HG02870 (cell line): ENCODE results near the gene TRIM72.
"Not testable (repeated sequence)": the region's sequence is repeated elsewhere in the genome, so short reads cannot be mapped to it uniquely, and the experiment has no call there.

ENCODE experiments used
- ATAC-seq: cut with Tn5 transposase; IDR thresholded peaks from one replicate; pipeline ENCODE4 v1.9.1; 2021; ENCODE audit warnings: mild to moderate bottlenecking, moderate library complexity; ENCODE audit not compliant: unreplicated experiment

The TRIM72 gene

GRCh38 chr16:31213877-31214707 is at the start of gene TRIM72:
Gene TRIM72, plus strand, starts transcription at chr16:31214119. Its CDS starts 620 bp downstream, at chr16:31214739.
- ATAC-seq, result no peak

DNA sequence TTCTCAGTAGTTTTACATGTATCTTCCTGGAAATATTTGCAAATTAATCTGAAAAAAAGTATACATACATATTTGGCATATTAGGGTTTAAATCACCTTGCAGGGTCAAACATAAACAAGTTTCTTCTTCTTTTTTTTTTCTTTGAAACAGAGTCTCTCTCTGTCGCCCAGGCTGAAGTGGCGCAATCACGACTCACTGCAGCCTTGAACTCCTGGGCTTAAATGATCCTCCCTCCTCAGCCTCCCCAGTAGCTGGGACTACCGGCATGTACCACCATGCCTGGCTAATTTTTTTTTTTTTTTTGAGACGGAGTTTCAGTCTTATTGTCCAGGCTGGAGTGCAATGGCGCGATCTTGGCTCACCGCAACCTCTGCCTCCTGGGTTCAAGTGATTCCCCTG is 46.6 kb upstream of the TRIM72 start:
- no peak for ATAC-seq

DNA sequence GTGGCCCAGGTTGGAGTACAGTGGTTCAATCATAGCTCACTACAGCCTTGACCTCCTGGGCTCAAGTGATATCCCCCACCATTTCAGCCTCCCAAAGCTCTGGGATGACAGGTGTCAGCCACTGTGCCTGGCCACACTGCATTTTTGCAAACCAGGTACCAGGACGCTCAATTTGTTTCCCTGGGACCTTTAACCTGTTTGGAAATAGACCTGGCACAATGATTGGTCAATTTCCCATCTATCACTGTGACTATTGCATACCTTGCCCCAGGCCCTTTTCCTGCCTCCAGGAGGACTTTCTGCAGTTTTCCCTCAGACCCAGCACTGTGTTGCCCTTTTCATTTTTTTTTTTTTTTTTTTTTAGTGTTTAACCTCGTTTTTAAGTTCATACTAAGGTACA is 45.1 kb upstream of the TRIM72 start:
- ATAC-seq, result no peak

DNA sequence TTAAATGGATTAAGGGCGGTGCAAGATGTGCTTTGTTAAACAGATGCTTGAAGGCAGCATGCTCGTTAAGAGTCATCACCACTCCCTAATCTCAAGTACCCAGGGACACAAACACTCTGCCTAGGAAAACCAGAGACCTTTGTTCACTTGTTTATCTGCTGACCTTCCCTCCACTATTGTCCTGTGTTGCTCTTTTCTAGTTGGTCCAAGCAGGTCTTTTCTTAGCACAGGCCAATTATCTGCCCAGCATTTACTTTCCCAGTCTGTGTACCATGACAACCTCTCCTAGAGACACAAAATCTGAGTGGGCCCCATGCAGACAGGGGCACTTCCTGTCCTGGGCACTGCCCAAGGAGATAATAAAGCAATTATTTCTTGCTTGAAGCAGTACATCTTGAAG is 43.9 kb upstream of the TRIM72 start:
- ATAC-seq, result not testable (repeated sequence)

GRCh38 chr16:31177136-31177535 is 36.8 kb upstream of the TRIM72 start:
- no peak for ATAC-seq

- ATAC-seq, result no peak
These were observed 34.6 kb upstream of the TRIM72 start for GRCh38 chr16:31179219-31179746.

- ATAC-seq, result peak; percentile 48
These were observed 34.0 kb upstream of the TRIM72 start, which contains the start of gene FUS for GRCh38 chr16:31179747-31180459. Gene FUS, plus strand, starts transcription at chr16:31180139. Its CDS starts 76 bp downstream, at chr16:31180215.

DNA sequence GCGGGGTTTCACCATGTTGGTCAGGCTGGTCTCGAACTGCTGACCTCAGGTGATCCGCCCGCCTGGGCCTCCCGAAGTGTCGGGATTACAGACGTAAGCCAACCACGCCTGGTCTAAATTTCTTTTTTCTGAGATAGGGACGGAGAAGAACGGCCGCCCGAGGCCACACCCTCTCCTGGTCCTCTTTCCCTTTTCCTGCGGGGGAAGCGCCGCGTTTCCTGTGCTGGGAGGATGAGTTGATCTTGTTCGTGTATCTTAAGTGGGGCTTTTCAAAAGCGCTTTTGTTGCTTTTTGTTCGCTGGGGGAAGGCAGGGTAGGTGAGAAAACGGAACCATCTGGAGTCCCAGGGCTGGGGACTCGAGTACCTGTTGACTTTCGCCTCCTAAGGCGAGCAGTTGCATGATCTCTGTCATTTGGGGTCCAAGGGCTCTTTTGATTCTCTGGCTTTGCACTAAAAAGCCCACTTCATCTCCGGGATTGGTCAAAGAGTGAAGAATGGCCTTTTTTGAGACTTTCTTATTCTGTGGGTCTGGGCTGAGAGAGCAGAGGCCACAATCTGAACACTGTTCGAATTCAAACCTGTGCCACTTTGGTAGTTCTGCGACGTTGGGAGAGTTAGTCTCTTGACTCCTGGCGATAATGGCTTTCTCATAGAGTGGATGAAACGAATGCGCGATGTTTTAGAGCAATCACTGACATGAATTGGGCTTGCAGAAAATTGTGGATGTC is 32.7 kb upstream of the TRIM72 start:
- no peak for ATAC-seq

GRCh38 chr16:31182391-31182790 is 31.5 kb upstream of the TRIM72 start:
- ATAC-seq, result no peak

DNA sequence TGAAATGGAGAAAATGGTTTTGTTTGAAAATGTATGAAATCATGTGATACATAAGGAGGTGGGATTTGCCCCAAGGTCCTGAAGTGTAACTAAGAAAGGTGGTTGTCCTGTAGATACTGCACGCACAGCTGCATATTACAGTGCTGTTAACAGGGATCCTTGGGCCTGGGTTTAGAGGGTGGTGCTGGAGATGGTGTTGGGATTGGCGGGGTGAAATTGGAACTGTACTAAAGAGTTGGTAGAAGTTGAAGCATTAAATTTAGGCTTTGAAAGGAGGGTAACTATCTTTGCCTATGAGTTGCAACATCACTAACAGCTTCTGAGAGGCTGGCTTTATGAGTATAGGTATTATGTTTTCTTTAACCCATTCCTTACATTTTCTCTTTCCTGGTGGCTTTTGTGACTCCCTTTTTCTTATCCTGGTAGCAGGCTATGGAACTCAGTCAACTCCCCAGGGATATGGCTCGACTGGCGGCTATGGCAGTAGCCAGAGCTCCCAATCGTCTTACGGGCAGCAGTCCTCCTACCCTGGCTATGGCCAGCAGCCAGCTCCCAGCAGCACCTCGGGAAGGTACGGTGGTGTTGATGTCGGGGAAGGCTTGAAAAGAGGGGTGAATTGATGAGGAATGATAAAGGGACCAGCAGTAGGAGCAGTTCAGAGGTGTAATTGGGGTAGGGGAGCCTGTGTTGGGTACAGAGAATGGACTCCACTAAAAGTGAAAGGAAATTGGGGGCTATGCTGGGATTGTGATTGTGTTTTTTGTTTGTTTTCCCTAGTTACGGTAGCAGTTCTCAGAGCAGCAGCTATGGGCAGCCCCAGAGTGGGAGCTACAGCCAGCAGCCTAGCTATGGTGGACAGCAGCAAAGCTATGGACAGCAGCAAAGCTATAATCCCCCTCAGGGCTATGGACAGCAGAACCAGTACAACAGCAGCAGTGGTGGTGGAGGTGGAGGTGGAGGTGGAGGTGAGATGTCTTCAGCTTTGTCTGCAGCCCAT is 30.2 kb upstream of the TRIM72 start:
- no peak for ATAC-seq

GRCh38 chr16:31184888-31185287 is 29.0 kb upstream of the TRIM72 start:
- ATAC-seq, result no peak

- no peak for ATAC-seq
These were observed 28.6 kb upstream of the TRIM72 start for GRCh38 chr16:31185339-31185738.

GRCh38 chr16:31186176-31186575 is 27.7 kb upstream of the TRIM72 start:
- ATAC-seq, result no peak

DNA sequence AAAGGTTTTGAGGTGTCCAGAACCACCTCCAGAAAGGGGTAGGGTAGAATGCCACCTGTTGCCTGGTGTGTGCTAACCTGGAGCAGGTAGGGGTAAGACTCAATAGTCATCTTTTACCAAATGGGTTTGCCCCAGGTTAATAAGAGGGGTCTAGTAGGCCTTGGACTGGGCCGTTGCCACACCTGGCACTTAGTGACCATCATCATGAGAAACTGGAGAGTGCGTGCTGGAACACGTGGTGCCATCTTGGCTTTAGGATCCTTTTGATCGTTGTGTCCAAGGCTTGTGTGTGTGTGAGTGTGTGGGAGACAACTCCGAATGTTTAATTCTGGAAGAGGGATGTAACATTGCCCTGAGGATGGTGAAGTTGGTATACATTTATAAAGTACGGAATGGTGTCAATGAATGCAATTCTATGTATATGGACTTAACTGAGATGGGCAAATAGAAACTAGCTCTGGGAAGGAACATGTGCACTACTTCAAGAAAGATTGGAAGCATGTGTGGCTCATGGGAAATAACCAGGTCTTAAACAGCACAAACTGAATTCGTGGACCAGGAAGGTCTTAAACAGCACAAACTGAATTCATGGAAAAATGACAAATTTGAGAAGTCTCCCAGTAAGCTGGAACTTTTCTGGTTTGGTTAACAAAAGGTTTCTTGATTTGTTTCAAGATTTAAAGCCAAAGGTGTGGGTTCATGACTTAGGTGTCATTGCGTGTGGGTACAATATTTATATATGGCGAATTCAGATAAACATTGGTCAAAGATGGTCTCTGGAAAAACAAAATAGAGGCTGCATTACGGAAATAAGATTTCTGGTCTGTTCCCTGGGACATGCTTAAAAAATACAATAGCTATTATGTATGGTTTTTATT is 26.8 kb upstream of the TRIM72 start:
- ATAC-seq, result no peak

DNA sequence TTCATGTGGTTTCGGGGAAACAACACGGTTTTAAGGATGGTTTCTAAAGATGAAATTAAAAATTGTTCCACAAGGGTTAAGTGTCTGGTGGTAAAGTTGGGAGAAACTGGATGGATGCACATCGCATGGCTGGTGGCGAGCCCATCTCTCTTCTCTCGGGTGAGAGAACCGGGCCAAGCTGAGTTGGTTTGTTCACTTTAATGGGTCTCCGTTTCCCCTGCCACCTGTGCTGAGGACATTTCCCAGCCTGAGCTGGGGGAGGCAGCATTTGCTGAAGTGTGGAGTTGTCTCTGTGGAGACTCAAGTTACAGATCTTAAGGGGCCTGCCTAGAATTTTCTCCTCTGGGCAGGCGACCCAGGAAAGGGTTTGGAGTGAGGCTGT is 26.1 kb upstream of the TRIM72 start:
- ATAC-seq, result no peak

DNA sequence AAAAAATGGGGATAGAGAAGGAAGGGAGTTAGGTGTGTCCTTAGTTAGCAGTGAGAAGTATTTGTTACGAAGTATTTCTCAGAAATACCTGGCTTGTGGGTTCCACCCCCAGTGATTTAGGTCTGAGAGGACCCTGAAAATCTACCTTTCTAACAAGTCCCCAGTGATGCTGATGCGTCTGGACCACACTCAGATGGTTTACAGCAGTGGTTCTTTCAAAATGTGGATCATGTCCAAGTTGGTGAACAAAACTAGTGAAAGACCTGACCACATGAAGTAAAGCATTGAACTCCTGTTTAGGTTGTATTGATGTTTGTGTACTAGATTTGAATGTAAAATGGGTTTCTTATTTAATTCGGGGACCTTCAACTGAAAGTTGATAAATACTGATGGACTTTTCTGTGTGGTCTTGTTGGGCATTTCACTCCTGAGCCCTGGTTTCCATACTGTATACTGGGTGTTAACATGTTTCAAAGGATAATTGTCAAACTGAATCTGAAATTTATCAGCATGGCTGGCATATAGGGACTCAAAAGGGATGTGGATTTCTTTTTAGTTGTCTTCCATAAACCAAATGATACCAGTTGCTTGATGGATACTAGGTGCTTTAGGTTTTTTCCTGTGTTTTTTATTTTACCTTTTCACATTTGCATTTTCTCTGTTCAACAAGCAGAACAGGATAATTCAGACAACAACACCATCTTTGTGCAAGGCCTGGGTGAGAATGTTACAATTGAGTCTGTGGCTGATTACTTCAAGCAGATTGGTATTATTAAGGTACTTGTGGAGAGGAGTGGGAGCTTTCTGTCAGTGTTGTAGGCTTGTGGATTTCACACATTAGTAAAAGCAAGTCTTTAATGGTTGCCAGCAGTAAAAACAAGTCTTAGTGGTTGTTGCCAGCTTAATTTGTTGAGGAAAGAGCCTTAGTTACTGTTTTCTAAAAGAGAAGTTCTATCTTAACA is 25.2 kb upstream of the TRIM72 start:
- ATAC-seq, result no peak

GRCh38 chr16:31189412-31189778 is 24.5 kb upstream of the TRIM72 start:
- no peak for ATAC-seq

GRCh38 chr16:31190061-31190460 is 23.9 kb upstream of the TRIM72 start:
- no peak for ATAC-seq
